HG02798 (cell line): ENCODE measurements around the gene TET2.

Source experiments
- ATAC-seq: cut with Tn5 transposase; IDR thresholded peaks from one replicate; pipeline ENCODE4 v1.9.1; 2021; ENCODE audit warnings: mild to moderate bottlenecking; ENCODE audit not compliant: unreplicated experiment, poor library complexity

The TET2 gene

DNA sequence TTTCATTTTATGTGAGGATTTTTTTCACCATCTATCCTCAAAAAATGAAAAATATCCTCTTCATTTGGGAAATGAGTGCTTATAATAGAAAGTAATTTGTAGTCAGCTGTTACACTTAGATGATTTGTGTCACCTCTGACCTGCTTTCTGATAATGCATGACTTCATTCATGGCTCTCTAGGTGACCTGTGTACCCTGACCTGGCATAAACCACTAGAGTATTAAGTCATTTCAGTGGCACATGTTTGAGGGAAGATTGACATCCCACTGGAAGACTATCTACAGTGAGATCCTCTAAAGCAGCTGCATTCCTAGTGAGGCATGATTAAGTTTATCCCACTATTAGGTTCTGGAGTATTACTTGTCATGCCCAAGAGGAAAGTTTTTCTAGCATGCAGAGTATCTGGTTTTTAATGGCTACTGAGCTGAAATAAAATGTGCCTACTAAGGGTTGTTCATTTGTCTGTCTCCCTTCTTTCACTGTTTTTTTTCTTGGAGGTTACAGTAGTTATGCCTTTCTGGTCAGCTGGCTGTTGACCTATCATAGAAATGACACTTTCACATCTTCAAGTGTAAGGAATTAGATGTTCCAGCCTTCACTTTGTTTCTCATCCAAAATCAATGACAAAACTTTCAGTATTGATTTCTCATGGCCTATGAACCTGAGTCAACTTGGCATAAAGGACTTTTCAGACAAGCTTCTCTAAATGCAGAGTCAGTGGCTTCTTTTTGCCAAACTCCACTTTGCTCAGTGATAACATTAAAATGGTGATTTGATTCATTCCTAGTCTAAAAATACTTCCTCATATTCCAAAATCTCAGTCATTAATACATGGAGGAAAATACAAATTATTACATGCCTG is 33.1 kb downstream of the TET2 start:
- ATAC-seq: no peak

DNA sequence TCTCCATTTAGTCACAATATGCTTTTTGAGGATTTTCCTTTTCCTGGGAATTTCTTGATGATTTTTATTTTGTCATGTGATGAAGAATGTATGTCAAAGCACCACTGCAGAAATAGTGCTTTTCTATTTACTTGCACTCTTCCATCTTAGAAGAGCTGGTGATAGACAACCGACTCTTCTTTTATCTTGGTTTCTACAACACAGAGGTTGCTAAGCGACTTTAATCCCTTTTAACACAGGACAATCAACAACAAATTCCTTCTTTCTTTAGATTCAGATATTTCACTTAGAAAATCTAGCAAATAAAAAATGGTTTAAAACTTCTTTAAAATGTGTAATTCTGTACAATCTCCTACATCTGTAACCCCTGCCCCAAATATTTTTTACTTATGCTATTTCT is 34.6 kb downstream of the TET2 start:
- no peak for ATAC-seq

DNA sequence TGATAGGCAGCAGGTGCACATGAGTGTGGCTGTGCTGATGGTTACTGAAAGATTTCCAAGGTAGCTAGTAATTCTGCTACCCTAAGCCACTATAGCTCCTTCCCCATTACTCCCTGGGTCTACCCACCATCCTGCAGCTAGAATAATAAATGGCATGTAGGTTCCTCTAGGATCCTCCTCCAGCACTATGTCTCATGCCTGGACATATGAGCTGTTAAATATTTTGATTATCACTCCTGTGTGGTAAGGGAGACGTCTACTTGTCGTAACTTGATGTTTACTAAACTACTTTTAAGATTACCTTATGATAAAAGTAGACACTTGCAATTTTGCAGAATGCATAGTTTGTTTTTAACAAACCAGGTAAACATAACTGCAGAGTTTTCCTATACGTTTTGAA is 35.5 kb downstream of the TET2 start:
- no peak for ATAC-seq

DNA sequence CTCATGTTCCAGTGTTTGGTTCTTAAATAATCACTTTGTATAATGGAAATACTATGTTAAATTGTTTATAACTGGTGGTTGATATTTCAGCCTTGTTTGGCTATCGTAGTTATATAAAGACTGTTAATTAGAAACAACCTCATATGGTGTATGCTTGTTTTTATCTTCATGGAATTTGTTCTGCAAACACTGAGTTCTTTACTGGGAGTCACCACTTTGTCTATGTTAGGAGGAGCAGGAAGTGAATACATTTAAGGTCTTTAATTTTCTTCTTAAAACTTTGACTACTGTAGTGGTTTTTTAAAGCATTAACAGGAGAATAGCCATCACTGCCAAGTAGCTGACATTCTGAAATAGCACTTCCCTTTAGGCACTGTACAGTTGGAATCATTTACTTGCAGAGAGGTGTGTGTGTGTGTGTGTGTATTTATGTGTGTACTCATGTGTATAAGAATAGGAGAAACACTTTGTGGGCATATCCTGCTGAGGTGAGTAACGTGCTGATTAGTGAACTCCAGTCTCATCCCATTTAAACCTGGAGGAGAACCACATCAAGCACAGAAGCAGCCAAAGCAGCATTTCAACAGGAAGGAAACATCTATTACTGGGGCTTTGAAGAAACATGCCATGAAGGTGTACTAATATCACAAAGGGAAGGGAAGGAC is 37.8 kb downstream of the TET2 start:
- ATAC-seq: no peak

DNA sequence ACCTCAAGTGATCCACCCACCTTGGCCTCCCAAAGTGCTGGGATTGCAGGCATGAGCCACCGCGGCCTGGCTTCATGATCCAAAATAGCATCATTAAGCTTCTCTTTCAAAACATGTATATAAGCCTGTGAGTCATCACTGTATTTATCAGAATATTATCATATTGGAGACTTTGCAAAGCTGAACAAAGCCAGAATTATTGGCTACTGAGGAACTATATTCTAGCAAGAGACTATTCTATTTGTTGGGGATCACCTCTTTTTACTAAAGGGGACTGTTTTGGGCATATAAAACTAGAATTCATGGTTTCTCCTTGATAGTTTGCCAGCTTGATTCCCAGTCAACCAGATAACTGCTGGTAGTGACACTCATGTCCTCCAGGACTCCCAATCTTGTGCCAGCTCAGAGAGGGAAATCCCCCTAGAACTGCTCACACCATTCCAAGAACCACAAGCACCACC is 40.1 kb downstream of the TET2 start:
- ATAC-seq: no peak

DNA sequence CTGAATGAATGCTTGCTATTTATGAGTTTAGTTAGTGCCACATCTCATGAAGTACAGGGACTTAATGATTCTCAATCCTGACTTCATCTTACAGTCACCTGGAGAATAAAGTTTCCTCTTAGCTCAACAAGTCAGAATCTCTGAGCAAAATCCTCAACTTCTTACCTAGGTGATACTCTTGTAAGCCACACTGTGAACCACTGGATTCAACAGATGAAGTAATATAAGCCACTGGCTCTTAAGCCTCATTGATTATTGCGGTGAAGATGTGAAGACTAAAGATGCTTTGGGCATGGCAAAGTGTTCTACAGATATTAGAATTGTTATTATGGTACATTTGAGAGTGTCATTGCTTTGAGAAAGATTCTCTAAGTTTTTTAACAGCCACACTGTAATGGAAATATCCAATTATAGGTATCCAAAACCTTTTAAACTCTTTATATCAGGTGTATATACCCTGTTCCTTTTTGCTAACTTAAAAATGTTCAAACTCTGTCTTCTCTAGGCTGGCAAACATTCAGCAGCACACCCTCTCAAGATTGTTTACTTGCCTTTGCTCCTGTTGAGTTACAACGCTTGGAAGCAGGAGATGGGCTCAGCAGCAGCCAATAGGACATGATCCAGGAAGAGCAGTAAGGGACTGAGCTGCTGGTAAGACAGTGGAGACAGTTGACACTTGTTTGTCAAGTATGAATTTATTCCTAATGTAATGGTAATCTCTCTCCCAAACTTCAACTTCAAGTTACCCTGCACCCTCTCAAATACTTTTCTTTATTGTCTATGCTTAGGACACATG is 43.4 kb downstream of the TET2 start:
- no peak for ATAC-seq

DNA sequence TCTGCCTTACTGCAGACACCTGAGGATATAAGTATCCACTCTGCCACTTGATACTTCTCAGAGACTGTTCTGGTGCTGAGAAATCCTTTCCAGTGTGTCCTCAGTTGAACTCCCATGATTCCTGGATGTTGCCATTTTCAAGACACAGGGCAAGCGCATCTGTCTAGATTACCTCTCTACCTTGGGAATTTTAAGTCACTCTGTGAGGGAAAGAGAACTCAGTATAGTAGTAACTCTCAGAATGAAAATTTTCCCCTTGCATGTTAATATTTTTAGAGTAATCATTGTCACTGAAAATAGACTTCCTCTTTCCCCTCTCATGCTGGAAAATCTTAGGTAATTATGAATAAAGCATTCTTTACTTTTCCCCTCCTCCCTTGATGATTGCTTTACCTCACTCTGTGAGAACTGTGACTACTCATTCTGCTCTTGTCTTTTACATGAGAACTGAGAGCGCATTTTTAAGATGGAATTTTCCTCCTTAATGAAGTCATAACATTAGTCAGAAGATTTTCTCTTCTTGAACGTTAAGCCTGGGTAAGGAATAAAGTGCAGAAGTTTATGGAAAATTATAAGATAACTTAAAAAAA is 45.0 kb downstream of the TET2 start:
- peak; percentile 51 for ATAC-seq

DNA sequence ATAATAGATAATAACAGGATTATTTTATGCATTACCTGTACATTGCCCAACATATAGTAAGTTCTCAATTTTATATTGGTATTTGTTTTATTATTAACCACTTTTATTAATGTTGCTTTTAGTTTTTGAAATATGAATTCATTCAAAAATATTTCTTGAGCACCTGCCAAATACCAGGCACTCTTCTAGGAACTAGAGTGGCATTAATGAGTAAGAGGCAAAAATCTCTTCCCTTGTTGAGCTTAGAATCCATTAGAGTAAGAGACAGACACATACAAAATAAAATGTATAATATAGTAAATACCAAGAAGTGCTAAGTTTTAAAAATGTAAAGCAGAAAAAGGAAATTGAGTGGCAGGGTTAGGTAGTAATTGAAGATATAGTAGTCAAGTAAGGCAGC is 45.8 kb downstream of the TET2 start:
- ATAC-seq: no peak

DNA sequence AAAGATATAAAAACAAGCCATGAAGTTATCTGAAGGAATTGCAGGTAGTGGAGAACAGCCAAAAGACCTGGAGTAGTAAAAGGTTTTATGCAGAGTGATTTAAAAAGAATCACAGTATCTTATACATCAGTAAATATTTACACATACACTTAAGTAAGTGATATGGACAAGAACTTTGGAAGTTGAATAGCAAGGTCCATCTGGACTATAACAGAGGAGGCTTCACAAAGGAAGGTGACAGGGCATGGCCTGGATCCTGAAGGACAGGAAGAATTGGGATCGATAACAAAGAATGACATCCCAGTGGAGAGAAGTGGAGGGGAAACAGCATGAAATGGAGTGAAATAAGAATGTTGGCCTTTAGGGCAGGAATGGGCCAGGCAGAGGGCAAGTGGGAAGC is 46.2 kb downstream of the TET2 start:
- ATAC-seq: no peak

DNA sequence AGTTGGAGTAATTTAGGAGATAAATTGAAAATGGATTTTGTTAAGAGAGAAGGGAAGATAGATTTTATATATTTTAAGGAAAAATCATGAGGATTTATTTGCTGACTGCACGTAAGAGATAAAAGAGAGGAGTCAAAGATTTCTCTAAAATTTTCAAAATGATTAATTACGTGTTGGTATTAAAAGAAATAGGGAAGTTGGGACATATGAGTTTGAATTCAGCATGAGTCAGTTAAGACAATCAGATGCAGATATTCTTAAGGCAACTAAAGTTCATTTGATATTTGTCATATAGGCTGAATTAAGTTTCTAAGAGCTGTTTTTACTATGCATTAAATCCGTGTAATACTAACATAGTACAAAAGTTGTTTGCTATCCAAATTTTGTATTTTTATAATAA is 46.9 kb downstream of the TET2 start:
- ATAC-seq: no peak

DNA sequence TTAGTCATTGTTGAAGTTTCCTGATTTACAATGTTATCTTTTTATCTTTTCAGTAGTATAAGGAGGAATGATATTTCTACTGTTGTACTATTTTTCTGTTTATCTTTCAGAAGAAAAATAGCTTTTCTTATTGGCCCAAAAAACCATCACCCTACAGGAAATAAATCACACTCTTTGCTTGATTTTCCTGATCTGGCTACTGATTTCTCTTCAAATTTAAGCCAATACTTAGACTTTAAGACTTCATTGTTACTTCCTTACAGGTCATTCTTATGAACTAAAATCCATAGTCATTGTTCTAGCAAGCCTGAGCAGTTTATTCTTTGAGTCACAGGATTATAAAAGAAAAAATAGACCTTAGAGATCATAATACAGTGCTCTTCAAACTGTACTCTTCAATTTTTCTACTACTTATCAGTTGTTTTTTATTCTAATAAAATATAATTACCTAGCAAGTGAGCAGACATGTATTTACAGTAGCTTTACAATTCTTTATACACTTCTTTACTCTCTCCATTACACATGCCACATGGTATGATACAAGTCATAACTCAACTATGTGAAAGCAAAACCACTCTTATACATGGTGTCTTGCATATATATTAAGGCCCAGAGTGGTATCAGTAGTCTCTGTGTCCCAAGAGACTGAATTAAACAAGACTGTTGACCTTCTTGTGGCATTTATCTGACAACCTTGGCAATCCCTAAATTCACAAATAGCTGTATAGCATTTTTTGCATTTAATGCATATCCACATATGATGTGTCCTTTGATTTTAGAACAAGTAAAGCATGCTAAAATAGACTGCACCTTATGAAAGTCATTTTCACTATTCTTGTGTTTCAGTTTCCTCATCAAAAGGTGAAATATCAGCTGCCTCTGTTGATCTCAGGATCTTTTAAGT is 47.9 kb downstream of the TET2 start:
- ATAC-seq: peak; percentile 91

DNA sequence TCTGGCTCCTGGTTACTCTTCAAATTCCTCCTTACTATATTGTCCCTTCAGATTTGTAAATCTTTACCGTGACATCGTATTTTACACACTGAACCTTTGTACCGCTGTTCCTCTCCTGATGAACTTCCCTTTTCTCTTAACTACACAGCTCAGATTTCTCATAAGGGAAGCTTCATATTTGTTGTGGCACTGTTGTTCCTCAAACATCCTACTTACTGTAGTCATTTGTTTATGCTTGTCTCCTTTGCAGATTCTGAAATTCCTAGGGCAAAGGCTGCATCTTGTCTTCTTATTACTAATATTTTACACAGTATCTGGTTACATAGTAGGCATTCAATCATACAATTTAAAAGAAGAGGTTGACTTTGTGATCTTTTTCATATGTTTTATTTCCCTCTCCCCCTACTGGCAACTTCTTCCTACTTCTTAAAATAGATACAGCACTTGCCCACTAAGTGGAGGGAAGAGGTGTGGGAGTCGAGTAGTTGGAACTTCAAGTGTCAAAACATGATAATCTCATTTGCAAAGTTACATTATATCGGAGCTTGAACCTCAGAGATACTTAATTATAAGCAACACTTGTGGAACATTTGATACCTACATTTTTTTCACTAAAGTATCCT is 50.0 kb downstream of the TET2 start:
- no peak for ATAC-seq

DNA sequence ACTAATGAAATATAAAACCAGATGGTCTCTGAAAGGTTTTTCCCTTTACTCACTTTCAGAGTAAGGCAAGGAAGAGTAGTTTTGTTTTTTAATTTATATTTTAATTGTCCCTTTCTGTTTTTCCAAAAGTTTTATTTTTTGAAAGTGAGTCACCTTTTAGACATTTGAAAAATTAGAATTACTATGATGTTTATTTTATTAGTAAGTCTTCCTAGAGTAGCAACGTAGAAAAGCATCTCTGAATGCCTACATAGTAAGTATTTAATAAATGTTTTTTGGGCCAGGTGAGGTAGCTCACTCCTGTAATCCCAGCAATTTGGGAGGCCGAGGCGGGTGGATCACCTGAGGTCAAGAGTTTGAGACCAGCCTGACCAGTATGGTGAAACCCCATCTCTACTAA is 51.1 kb downstream of the TET2 start:
- no peak for ATAC-seq

DNA sequence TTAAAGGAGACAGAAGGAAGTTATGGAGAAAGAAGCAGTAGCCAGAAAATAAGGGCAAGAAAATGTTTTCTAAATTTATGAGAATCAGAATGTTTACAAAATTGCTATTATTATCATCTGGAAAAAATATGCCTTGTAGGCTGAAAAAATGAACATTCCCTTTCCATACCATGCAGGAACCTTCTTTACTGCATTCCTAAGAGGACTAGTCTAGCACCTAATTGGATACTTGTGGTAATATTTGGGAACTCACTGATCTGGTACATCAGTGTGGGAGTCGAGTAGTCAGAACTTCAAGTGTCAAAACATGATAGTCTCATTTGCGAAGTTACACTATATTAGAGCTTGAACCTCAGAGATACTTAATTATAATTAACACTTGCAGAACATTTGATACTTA is 51.9 kb downstream of the TET2 start:
- no peak for ATAC-seq

DNA sequence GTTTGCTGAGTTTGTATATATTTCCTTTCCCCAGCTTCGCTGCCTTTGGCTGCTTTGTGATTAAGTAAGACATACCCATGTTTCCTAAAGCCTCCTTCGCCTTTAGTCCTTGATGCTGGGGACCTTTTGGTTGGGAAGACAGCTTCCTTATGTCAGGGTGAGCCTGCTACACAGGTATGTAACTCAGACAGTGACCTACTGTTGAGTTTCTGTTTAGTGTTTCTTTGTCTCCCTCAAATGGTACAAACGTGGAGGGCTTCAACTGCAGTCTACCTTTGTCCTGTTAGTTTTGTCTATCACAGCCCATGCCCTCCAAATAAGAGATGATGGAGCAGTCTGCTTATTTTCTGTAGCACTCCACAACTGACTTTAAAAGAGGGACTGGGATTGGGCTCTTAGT is 59.5 kb downstream of the TET2 start:
- no peak for ATAC-seq

DNA sequence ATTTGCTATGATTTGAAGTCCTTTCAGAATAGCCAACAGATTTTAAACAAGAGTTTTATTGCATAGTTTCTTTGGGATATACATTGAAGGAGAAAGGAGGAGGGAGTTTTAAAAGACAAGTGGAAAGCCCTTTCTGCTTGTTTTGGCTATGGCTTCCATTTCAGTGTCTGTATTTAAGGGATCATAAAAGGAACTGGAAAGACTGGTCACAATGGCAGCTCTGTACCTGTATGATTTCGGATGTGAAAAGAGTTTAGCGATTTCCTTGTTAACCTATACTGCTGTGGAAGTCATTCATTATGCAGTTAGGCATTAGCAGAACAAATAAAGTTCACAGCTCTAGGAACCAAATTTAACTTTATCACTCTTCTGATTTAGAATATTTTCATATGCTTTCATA is 60.7 kb downstream of the TET2 start:
- no peak for ATAC-seq

DNA sequence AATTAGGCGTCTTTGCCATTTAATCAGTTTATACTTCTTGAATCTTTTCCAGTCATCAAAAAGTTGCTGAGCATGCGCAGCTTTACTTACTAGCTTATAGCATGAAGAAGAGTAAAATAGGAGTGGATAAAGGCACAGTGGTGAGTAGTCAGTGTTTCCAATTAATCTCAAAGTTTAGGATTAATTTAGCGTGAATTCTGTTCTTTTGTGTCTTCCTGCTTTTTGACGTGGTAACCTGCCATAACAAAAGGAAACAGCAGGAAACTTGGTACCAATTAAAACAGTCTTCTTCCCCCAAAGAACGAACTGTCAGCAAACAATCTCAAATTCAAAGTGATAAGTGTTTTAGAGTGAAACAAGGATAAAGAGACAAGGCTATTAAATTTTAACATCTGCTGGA is 61.9 kb downstream of the TET2 start:
- no peak for ATAC-seq

DNA sequence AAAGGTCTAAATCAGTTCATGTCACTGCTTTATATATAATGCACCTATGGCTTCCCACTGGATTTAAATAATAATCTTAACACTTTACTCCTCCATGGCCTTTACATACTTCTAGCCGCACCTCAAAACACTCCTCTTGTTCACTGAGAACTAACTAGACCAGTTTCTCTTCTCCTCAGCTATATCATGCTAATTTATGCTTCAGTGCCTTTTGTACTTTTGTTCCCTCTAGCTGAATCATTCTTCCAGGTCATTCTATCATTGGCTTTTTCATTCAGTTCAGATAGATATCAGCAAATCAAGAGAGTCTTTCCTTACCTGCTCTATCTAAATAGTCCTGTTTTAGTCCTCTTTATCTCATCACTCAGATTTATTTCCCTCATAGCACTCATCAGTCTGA is 64.2 kb downstream of the TET2 start:
- ATAC-seq: peak; percentile 43

DNA sequence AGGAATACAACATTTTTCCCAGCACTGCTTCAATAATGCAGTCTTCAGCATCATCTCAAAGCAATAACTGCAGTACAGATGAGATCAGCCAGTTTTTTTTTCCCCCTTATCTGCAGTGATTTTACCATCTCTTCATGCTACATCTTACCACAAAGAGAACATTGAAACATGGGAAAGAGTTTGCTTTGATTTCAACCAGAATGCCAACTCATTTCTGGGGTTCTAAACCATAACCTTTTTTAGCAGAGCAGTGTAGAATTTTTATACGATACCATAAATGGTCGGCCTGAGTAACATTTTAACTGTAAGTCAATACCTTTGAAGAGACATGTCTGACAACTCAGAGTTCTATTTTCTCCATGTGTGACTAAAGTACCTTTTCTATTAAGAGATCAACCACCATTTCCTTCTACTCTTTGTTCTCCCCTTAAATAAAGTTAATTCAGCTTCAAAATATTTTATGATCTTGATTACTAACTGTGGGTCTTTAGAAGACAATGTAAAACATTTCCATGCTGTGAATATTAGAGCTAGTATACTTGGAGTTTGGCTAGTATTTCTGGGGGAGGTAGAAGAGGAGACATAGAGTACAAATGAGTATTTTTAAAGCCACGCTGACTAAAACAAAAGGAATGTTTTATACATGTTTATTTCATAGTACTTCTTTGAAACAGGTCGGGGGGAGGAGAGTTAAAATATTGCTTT is 69.1 kb downstream of the TET2 start:
- ATAC-seq: no peak
